ENCODE results near the gene CCDC150. TPM values are rescaled to one million over a fixed set of nuclear protein-coding genes. Genes with fewer than 3 reads are reported as not detected.
A peak's percentile ranks its signal among the peaks of the same experiment; 100 is the strongest.
"Not testable (repeated sequence)": the region's sequence is repeated elsewhere in the genome, so short reads cannot be mapped to it uniquely, and the experiment has no call there.

CCDC150 gene
- total RNA-seq, 2 experiments from 2014 or later = 8.4 to 13.5 TPM

GRCh38 chr2:196697825-196698224 is 58.3 kb downstream of the CCDC150 start:
- no peaks in the 10 kb centered on the region for H3K9me3 Mint-ChIP-seq
- H3K4me3 Mint-ChIP-seq = no peak overlapping the region
- POLR2A ChIA-PET = no interaction called here

GRCh38 chr2:196702641-196703040 is 63.1 kb downstream of the CCDC150 start:
- no peak for ATAC-seq (ENCODE audit: low read depth)
- H3K27me3 Mint-ChIP-seq = no peaks in the 10 kb centered on the region
- H3K4me3 Mint-ChIP-seq = no peak overlapping the region
- H3K27ac Mint-ChIP-seq = no peak overlapping the region
- no peak for DNase-seq
- H3K9me3 Mint-ChIP-seq = peaks cover 4% of the 10 kb centered on the region
- peaks cover 2% of the 10 kb centered on the region for H3K4me1 Mint-ChIP-seq
- peaks cover 9% of the 10 kb centered on the region for H3K36me3 Mint-ChIP-seq
- POLR2A ChIA-PET = interaction anchor here (0.5 kb wide), 1 partner anchor 356 kb away, joined by 3 read pairs; no protein-coding TSS in a partner anchor

More at GRCh38 chr2:196697825-196698224, 58.3 kb downstream of the CCDC150 start:
- H3K27ac Mint-ChIP-seq = no peak overlapping the region
- H3K27me3 Mint-ChIP-seq = no peaks in the 10 kb centered on the region
- ATAC-seq (ENCODE audit: low read depth) (no peak), DNase-seq (no peak)
- H3K4me1 Mint-ChIP-seq = no peaks in the 10 kb centered on the region
- no peaks in the 10 kb centered on the region for H3K36me3 Mint-ChIP-seq

- no peak overlapping the region for H3K27ac Mint-ChIP-seq
- H3K4me1 Mint-ChIP-seq = peaks cover 2% of the 10 kb centered on the region
- peaks cover 10% of the 10 kb centered on the region for H3K36me3 Mint-ChIP-seq
- no peak for ATAC-seq (ENCODE audit: low read depth)
- H3K27me3 Mint-ChIP-seq = no peaks in the 10 kb centered on the region
- H3K9me3 Mint-ChIP-seq = peaks cover 6% of the 10 kb centered on the region
- H3K4me3 Mint-ChIP-seq = no peak overlapping the region
- POLR2A ChIA-PET = no interaction called here
- DNase-seq = no peak
Observed at GRCh38 chr2:196703695-196704094, 64.2 kb downstream of the CCDC150 start.

- peaks cover 17% of the 10 kb centered on the region for H3K36me3 Mint-ChIP-seq
- ATAC-seq (ENCODE audit: low read depth); POLR2A ChIA-PET; DNase-seq; H3K27ac Mint-ChIP-seq; H3K4me3 Mint-ChIP-seq; H3K4me1 Mint-ChIP-seq; H3K27me3 Mint-ChIP-seq: not testable (repeated sequence)
- H3K9me3 Mint-ChIP-seq = peaks cover 12% of the 10 kb centered on the region
Observed at GRCh38 chr2:196710056-196710455, 70.5 kb downstream of the CCDC150 start.

GRCh38 chr2:196711625-196712024 is 72.1 kb downstream of the CCDC150 start:
- Mint-ChIP-seq H3K36me3 (peaks cover 13% of the 10 kb centered on the region), H3K9me3 (peaks cover 10% of the 10 kb centered on the region), H3K4me1 (no peaks in the 10 kb centered on the region), H3K4me3 (no peak overlapping the region), H3K27ac (no peak overlapping the region), H3K27me3 (no peaks in the 10 kb centered on the region)
- POLR2A ChIA-PET = no interaction called here
- ATAC-seq (ENCODE audit: low read depth) (no peak), DNase-seq (no peak)

- H3K4me1 Mint-ChIP-seq = no peaks in the 10 kb centered on the region
- ATAC-seq (ENCODE audit: low read depth) (no peak), DNase-seq (no peak)
- POLR2A ChIA-PET = no interaction called here
- H3K36me3 Mint-ChIP-seq = peaks cover 9% of the 10 kb centered on the region
- H3K27me3 Mint-ChIP-seq = peaks cover 2% of the 10 kb centered on the region
- no peak overlapping the region for H3K27ac Mint-ChIP-seq
- H3K9me3 Mint-ChIP-seq = peaks cover 6% of the 10 kb centered on the region
- H3K4me3 Mint-ChIP-seq = no peak overlapping the region
Observed at GRCh38 chr2:196712867-196713266, 73.4 kb downstream of the CCDC150 start.

- Mint-ChIP-seq H3K4me3 (no peak overlapping the region), H3K27ac (no peak overlapping the region), H3K27me3 (peaks cover 2% of the 10 kb centered on the region), H3K9me3 (no peaks in the 10 kb centered on the region), H3K4me1 (peaks cover 6% of the 10 kb centered on the region), H3K36me3 (peaks cover 18% of the 10 kb centered on the region)
- DNase-seq = no peak
- no peak for ATAC-seq (ENCODE audit: low read depth)
- POLR2A ChIA-PET = no interaction called here
Observed at GRCh38 chr2:196718419-196719109, 79.0 kb downstream of the CCDC150 start.

GRCh38 chr2:196719110-196719872 is 79.8 kb downstream of the CCDC150 start:
- no peak overlapping the region for H3K4me3 Mint-ChIP-seq
- peaks cover 7% of the 10 kb centered on the region for H3K4me1 Mint-ChIP-seq
- POLR2A ChIA-PET = no interaction called here
- DNase-seq (no peak), ATAC-seq (ENCODE audit: low read depth) (no peak)
- peaks cover 23% of the 10 kb centered on the region for H3K36me3 Mint-ChIP-seq
- H3K27me3 Mint-ChIP-seq = peaks cover 2% of the 10 kb centered on the region
- H3K27ac Mint-ChIP-seq = no peak overlapping the region
- H3K9me3 Mint-ChIP-seq = no peaks in the 10 kb centered on the region

GRCh38 chr2:196723571-196723970 is 84.1 kb downstream of the CCDC150 start:
- POLR2A ChIA-PET = no interaction called here
- Mint-ChIP-seq H3K36me3 (peaks cover 37% of the 10 kb centered on the region), H3K9me3 (no peaks in the 10 kb centered on the region), H3K4me3 (no peak overlapping the region), H3K27me3 (no peaks in the 10 kb centered on the region), H3K4me1 (peaks cover 11% of the 10 kb centered on the region), H3K27ac (peak overlapping the region; percentile 18)
- ATAC-seq (ENCODE audit: low read depth) = no peak
- no peak for DNase-seq

- ATAC-seq (ENCODE audit: low read depth) = no peak
- Mint-ChIP-seq H3K9me3 (no peaks in the 10 kb centered on the region), H3K27ac (no peak overlapping the region), H3K4me1 (peaks cover 11% of the 10 kb centered on the region), H3K36me3 (peaks cover 37% of the 10 kb centered on the region), H3K27me3 (no peaks in the 10 kb centered on the region), H3K4me3 (no peak overlapping the region)
- no peak for DNase-seq
- POLR2A ChIA-PET = no interaction called here
Observed at GRCh38 chr2:196725218-196725617, 85.7 kb downstream of the CCDC150 start.

GRCh38 chr2:196725882-196726281 is 86.4 kb downstream of the CCDC150 start:
- H3K4me3 Mint-ChIP-seq = no peak overlapping the region
- DNase-seq (no peak), ATAC-seq (ENCODE audit: low read depth) (no peak)
- no peak overlapping the region for H3K27ac Mint-ChIP-seq
- H3K27me3 Mint-ChIP-seq = no peaks in the 10 kb centered on the region
- H3K4me1 Mint-ChIP-seq = peaks cover 11% of the 10 kb centered on the region
- peaks cover 39% of the 10 kb centered on the region for H3K36me3 Mint-ChIP-seq
- POLR2A ChIA-PET = no interaction called here
- no peaks in the 10 kb centered on the region for H3K9me3 Mint-ChIP-seq

GRCh38 chr2:196729418-196729817 is 89.9 kb downstream of the CCDC150 start:
- Mint-ChIP-seq H3K9me3 (no peaks in the 10 kb centered on the region), H3K36me3 (peaks cover 47% of the 10 kb centered on the region), H3K4me1 (peaks cover 6% of the 10 kb centered on the region), H3K27ac (no peak overlapping the region), H3K27me3 (no peaks in the 10 kb centered on the region), H3K4me3 (no peak overlapping the region)
- POLR2A ChIA-PET = no interaction called here
- DNase-seq (no peak), ATAC-seq (ENCODE audit: low read depth) (no peak)

GRCh38 chr2:196736646-196737045 is 97.1 kb downstream of the CCDC150 start:
- H3K27me3 Mint-ChIP-seq; H3K4me1 Mint-ChIP-seq; H3K4me3 Mint-ChIP-seq; ATAC-seq (ENCODE audit: low read depth); POLR2A ChIA-PET; DNase-seq; H3K27ac Mint-ChIP-seq: not testable (repeated sequence)
- peaks cover 59% of the 10 kb centered on the region for H3K36me3 Mint-ChIP-seq
- H3K9me3 Mint-ChIP-seq = peaks cover 26% of the 10 kb centered on the region

- no peak overlapping the region for H3K4me3 Mint-ChIP-seq
- H3K4me1 Mint-ChIP-seq = no peaks in the 10 kb centered on the region
- no peak overlapping the region for H3K27ac Mint-ChIP-seq
- peaks cover 59% of the 10 kb centered on the region for H3K36me3 Mint-ChIP-seq
- DNase-seq = no peak
- no peaks in the 10 kb centered on the region for H3K27me3 Mint-ChIP-seq
- POLR2A ChIA-PET = no interaction called here
- H3K9me3 Mint-ChIP-seq = peaks cover 28% of the 10 kb centered on the region
- no peak for ATAC-seq (ENCODE audit: low read depth)
Observed at GRCh38 chr2:196737046-196737445, 97.5 kb downstream of the CCDC150 start.
